ENCODE measurements around the gene PEF1. TPM values are rescaled to one million over a fixed set of nuclear protein-coding genes. Genes with fewer than 3 reads are reported as not detected.

Gene PEF1
- total RNA-seq, 1 donor from 2014 or later, result 38.9 TPM

DNA sequence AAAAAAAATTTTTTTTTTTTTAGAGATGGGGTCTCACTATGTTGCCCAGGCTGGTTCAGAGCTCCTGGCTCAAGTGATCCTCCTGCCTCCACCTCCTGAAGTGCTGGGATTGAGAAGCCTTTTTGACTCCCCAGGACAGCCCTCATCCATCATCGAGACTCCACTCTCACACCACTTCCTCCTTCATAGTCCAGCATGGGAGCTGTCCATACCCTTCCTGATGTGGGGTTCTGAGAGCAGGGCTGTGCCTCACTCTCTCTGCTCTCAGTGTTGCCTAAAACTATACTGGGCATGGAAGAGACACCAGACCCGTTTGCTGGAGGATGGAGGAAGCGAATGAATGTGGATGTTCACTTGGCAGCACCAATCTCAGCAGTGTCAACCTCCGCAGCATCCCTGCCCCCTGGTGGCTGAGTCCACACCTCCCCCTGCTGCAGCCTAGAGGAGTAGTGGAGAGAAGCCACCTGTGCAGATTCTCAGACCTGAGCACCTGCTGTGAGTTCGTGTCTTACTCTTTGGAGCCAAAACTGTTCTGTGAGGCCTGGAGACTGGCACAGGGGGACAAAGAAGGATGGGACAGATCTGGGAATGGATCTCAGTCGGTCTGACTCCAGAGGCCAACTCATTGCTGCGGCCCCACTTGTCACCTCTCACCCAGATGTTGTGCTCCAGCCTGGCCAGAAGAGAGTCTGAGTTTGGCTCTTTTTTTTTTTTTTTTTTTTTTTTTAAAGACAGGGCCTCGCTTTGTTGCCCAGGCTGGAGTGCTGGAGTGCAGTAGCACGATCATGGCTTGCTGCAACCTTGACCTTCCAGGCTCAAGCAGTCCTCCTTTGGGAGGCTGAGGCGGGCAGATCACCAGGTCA lies 50.7 kb downstream of the PEF1 start:
- DNase-seq, result peak; percentile 91
- H3K27me3 Mint-ChIP-seq (ENCODE audit: unreplicated experiment), result peaks cover 9% of the 10 kb centered on the region
- H3K4me1 Mint-ChIP-seq (ENCODE audit: low read depth, unreplicated experiment), result peaks cover 21% of the 10 kb centered on the region
- H3K4me3 Mint-ChIP-seq (ENCODE audit: unreplicated experiment), result no peak overlapping the region
- H3K36me3 Mint-ChIP-seq (ENCODE audit: unreplicated experiment), result no peaks in the 10 kb centered on the region
- no peak overlapping the region for H3K27ac Mint-ChIP-seq (ENCODE audit: unreplicated experiment)
- peaks cover 4% of the 10 kb centered on the region for H3K9me3 Mint-ChIP-seq (ENCODE audit: unreplicated experiment)
- TF ChIP-seq, protein P1, sequence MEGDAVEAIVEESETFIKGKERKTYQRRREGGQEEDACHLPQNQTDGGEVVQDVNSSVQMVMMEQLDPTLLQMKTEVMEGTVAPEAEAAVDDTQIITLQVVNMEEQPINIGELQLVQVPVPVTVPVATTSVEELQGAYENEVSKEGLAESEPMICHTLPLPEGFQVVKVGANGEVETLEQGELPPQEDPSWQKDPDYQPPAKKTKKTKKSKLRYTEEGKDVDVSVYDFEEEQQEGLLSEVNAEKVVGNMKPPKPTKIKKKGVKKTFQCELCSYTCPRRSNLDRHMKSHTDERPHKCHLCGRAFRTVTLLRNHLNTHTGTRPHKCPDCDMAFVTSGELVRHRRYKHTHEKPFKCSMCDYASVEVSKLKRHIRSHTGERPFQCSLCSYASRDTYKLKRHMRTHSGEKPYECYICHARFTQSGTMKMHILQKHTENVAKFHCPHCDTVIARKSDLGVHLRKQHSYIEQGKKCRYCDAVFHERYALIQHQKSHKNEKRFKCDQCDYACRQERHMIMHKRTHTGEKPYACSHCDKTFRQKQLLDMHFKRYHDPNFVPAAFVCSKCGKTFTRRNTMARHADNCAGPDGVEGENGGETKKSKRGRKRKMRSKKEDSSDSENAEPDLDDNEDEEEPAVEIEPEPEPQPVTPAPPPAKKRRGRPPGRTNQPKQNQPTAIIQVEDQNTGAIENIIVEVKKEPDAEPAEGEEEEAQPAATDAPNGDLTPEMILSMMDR (IDR thresholded peaks at IDR 0.05; ENCODE audit: partially characterized antibody, unreplicated experiment), result peak; percentile 84

DNA sequence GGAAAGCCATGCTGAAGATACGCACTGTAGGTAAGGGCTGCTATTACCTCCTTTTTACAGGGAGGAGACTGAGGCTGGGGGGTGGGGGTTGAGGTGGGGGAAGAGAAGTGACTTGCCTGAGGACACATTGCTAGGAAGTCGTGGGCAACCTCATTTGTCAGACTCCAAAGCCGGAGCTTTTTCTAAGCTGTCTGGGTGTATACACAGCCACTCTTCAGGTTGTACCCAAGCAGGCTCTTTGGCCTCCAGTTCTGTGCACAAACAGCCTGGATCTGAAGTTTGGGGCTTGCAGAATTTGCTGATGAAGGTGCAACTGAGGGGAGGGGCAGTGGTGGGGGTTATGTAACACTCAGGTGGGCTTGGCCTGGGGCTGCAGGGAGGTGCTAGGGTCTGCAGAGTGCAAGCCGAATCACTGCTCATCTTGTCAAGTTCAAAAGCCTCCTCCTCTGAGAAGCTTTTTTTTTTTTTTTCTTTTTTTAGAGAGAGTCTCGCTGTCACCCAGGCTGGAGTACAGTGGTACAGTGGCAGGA lies 51.5 kb downstream of the PEF1 start:
- peaks cover 10% of the 10 kb centered on the region for H3K27me3 Mint-ChIP-seq (ENCODE audit: unreplicated experiment)
- peaks cover 21% of the 10 kb centered on the region for H3K4me1 Mint-ChIP-seq (ENCODE audit: low read depth, unreplicated experiment)
- peaks cover 4% of the 10 kb centered on the region for H3K9me3 Mint-ChIP-seq (ENCODE audit: unreplicated experiment)
- DNase-seq, result no peak
- no peak overlapping the region for H3K27ac Mint-ChIP-seq (ENCODE audit: unreplicated experiment)
- H3K36me3 Mint-ChIP-seq (ENCODE audit: unreplicated experiment), result no peaks in the 10 kb centered on the region
- TF ChIP-seq, protein P1 (IDR thresholded peaks at IDR 0.05; ENCODE audit: partially characterized antibody, unreplicated experiment), result no peak
- H3K4me3 Mint-ChIP-seq (ENCODE audit: unreplicated experiment), result no peak overlapping the region

DNA sequence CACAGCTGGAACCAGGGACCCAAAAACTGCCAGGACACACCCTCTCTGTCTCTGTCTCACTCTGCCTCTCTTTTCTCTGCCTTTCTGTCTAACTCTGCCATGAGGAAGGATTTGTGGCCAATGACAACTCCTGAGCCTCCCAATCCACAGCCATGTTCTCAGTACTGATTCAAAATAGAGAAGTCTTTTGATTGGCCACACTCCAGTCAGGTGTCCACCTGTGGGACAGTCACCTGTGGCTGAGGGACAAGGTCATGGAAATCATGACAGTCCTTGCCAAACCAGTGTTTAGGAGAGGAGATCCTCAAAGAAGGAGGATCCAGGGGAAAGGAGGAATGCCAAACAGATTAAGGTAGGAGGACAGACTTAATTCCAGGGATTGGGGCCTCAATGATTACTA lies 52.5 kb downstream of the PEF1 start:
- peak overlapping the region; percentile 36 for H3K4me3 Mint-ChIP-seq (ENCODE audit: unreplicated experiment)
- no peak overlapping the region for H3K27ac Mint-ChIP-seq (ENCODE audit: unreplicated experiment)
- no peak for DNase-seq
- TF ChIP-seq, protein P1 (IDR thresholded peaks at IDR 0.05; ENCODE audit: partially characterized antibody, unreplicated experiment), result no peak
- H3K27me3 Mint-ChIP-seq (ENCODE audit: unreplicated experiment), result peaks cover 10% of the 10 kb centered on the region
- H3K4me1 Mint-ChIP-seq (ENCODE audit: low read depth, unreplicated experiment), result peaks cover 16% of the 10 kb centered on the region
- H3K9me3 Mint-ChIP-seq (ENCODE audit: unreplicated experiment), result peaks cover 4% of the 10 kb centered on the region
- no peaks in the 10 kb centered on the region for H3K36me3 Mint-ChIP-seq (ENCODE audit: unreplicated experiment)

DNA sequence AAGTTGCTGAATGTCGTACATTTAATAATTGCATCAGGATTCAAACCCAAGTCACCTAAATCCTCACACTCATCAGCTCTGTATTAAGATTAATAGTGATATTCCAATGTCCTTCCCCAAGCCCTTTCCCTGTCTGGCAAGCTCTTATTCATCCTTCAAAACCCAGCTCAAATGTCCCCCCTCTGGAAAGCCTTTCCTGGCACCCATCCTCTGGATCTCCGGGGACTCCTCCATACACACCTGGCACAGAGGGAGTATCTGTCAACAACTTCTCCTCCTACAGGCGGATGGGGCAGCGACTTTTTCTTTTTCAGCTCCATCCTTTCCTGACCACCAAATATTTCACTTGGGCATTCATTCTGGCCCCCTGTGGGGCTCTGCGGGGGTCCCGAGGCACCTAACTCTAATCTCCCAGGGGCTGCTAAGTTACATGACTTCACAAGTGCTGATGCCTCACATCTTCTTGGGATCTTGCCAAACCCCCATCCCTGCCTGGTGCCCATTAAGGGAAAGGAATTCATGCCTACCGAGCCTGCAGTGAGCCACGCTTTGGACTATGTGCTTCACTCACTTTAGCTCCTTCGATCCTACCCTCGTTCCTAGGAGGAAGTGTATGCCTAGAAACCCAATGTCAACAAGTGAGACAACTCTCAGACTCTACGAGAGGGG lies 53.1 kb downstream of the PEF1 start:
- no peak overlapping the region for H3K27ac Mint-ChIP-seq (ENCODE audit: unreplicated experiment)
- H3K27me3 Mint-ChIP-seq (ENCODE audit: unreplicated experiment), result peaks cover 10% of the 10 kb centered on the region
- DNase-seq, result no peak
- H3K4me1 Mint-ChIP-seq (ENCODE audit: low read depth, unreplicated experiment), result peaks cover 11% of the 10 kb centered on the region
- H3K36me3 Mint-ChIP-seq (ENCODE audit: unreplicated experiment), result no peaks in the 10 kb centered on the region
- TF ChIP-seq, protein P1 (IDR thresholded peaks at IDR 0.05; ENCODE audit: partially characterized antibody, unreplicated experiment), result no peak
- peaks cover 3% of the 10 kb centered on the region for H3K9me3 Mint-ChIP-seq (ENCODE audit: unreplicated experiment)
- H3K4me3 Mint-ChIP-seq (ENCODE audit: unreplicated experiment), result no peak overlapping the region

All from glutamatergic neuron (in vitro differentiated cells).